Neural progenitor cell (in vitro differentiated cells): ENCODE measurements around the gene SEMA3G. TPM values are rescaled to one million over a fixed set of nuclear protein-coding genes. Genes with fewer than 3 reads are reported as not detected.
A peak's percentile ranks its signal among the peaks of the same experiment; 100 is the strongest.

Source experiments
- DNase-seq: peaks from one replicate; pipeline ENCODE4 v3.0.0-alpha.2; 2016; ENCODE audit warnings: low spot score
- H2AFZ ChIP-seq: fragments of 200-600 bp; sonication (generic); replicated peaks from 2 replicates; pipeline ENCODE4 v1.6.1; 2016; ENCODE audit warnings: antibody characterized with exemption
- H3F3A ChIP-seq: fragments of 200-600 bp; sonication (generic); 2 replicates; pipeline ENCODE4 v1.6.1; 2016; ENCODE audit warnings: antibody characterized with exemption, low read depth
- H3K27ac ChIP-seq: fragments of 200-600 bp; sonication (generic); 2 replicates; pipeline ENCODE4 v1.5.1; 2016; ENCODE audit warnings: mild to moderate bottlenecking
- H3K27me3 ChIP-seq: fragments of 200-600 bp; sonication (generic); 2 replicates; pipeline ENCODE4 v1.6.1; 2016; ENCODE audit warnings: mild to moderate bottlenecking, moderate library complexity
- H3K36me3 ChIP-seq: fragments of 200-600 bp; sonication (generic); 2 replicates; pipeline ENCODE4 v1.5.1; 2016
- H3K4me1 ChIP-seq: fragments of 200-600 bp; sonication (generic); 2 replicates; pipeline ENCODE4 v1.6.1; 2016; ENCODE audit warnings: mixed run types
- H3K4me2 ChIP-seq: fragments of 200-600 bp; sonication (generic); 2 replicates; pipeline ENCODE4 v1.6.1; 2016
- H3K4me3 ChIP-seq: fragments of 200-600 bp; sonication (generic); 2 replicates; pipeline ENCODE4 v1.5.1; 2016
- H3K79me2 ChIP-seq: fragments of 200-600 bp; sonication (generic); 2 replicates; pipeline ENCODE4 v1.6.1; 2016; ENCODE audit warnings: low read depth
- H3K9ac ChIP-seq: fragments of 200-600 bp; sonication (generic); 2 replicates; pipeline ENCODE4 v1.6.1; 2016
- H3K9me3 ChIP-seq: fragments of 200-600 bp; sonication (generic); 2 replicates; pipeline ENCODE4 v1.5.1; 2016; ENCODE audit warnings: low read depth
- H4K20me1 ChIP-seq: fragments of 200-600 bp; sonication (generic); 2 replicates; pipeline ENCODE4 v1.6.1; 2016; ENCODE audit warnings: low read depth
- H3K27ac Mint-ChIP-seq: 3 replicates; pipeline ENCODE4 v1.8.0; 2021; ENCODE audit warnings: mixed read lengths
- H3K27me3 Mint-ChIP-seq: 2 replicates; pipeline ENCODE4 v1.8.0; 2022; ENCODE audit warnings: low read depth, mild to moderate bottlenecking, inconsistent platforms, moderate library complexity, mixed read lengths; ENCODE audit not compliant: insufficient read depth
- H3K36me3 Mint-ChIP-seq: 3 replicates; pipeline ENCODE4 v1.8.0; 2021; ENCODE audit warnings: mixed read lengths
- H3K4me1 Mint-ChIP-seq: 3 replicates; pipeline ENCODE4 v1.8.0; 2021; ENCODE audit warnings: mixed read lengths
- H3K4me3 Mint-ChIP-seq: 3 replicates; pipeline ENCODE4 v1.8.0; 2021; ENCODE audit warnings: mild to moderate bottlenecking, moderate library complexity, mixed read lengths
- H3K9me3 Mint-ChIP-seq: 3 replicates; pipeline ENCODE4 v1.8.0; 2020; ENCODE audit warnings: mixed read lengths
- CTCF ChIP-seq: fragments of 200-600 bp; sonication (generic); IDR thresholded peaks from 2 replicates; pipeline ENCODE4 v1.5.1; 2017; ENCODE audit warnings: antibody characterized with exemption, mild to moderate bottlenecking
- EZH2 ChIP-seq: fragments of 200-600 bp; sonication (generic); IDR thresholded peaks from 2 replicates; pipeline ENCODE4 v1.6.1; 2017; ENCODE audit warnings: antibody characterized with exemption, mild to moderate bottlenecking, moderate library complexity
- EZH2phosphoT487 ChIP-seq: fragments of 200-600 bp; sonication (generic); IDR thresholded peaks from 2 replicates; pipeline ENCODE4 v1.6.1; 2017; ENCODE audit warnings: antibody characterized with exemption
- total RNA-seq: library from RNA; depleted of rRNA; stranded (reverse); fragments of >200 nt; gene quantifications from 2 replicates; pipeline ENCODE4 v1.2.3, GENCODE V29; 2015; ENCODE audit warnings: low replicate concordance

The SEMA3G gene
- total RNA-seq, 1 donor from 2014 or later, result 0.79 TPM

GRCh38 chr3:52433328-52433995 is 11.4 kb downstream of the SEMA3G start:
- no peaks in the 10 kb centered on the region for H3K9me3 ChIP-seq
- no peaks in the 10 kb centered on the region for H3K79me2 ChIP-seq
- no peaks in the 10 kb centered on the region for H3K36me3 Mint-ChIP-seq
- H3K4me3 Mint-ChIP-seq, result peak overlapping the region; percentile 73
- peaks cover 33% of the 10 kb centered on the region for H3K4me1 Mint-ChIP-seq
- H3K27ac Mint-ChIP-seq, result peak overlapping the region; percentile 64
- no peaks in the 10 kb centered on the region for H4K20me1 ChIP-seq
- H3K9ac ChIP-seq, result no peak overlapping the region
- peak; percentile 69 for DNase-seq
- no peaks in the 10 kb centered on the region for H3K36me3 ChIP-seq
- H3F3A ChIP-seq, result peaks cover 17% of the 10 kb centered on the region
- H2AFZ ChIP-seq, result peak overlapping the region; percentile 70
- TF ChIP-seq EZH2 (no peak), EZH2phosphoT487 (no peak), CTCF (no peak)
- no peak overlapping the region for H3K27ac ChIP-seq
- peaks cover 18% of the 10 kb centered on the region for H3K4me1 ChIP-seq
- peak overlapping the region; percentile 2 for H3K4me3 ChIP-seq
- no peaks in the 10 kb centered on the region for H3K27me3 ChIP-seq
- peak overlapping the region; percentile 64 for H3K4me2 ChIP-seq
- H3K27me3 Mint-ChIP-seq, result peaks cover 7% of the 10 kb centered on the region
- no peaks in the 10 kb centered on the region for H3K9me3 Mint-ChIP-seq

- peaks cover 7% of the 10 kb centered on the region for H3K27me3 Mint-ChIP-seq
Measured at GRCh38 chr3:52432691-52433141, 12.2 kb downstream of the SEMA3G start.

GRCh38 chr3:52432225-52432624 is 12.7 kb downstream of the SEMA3G start:
- Histone ChIP-seq H3K36me3 (no peaks in the 10 kb centered on the region), H2AFZ (no peak overlapping the region), H3K4me2 (no peak overlapping the region), H3F3A (peaks cover 17% of the 10 kb centered on the region), H3K4me1 (peaks cover 18% of the 10 kb centered on the region), H3K4me3 (no peak overlapping the region), H3K9ac (no peak overlapping the region), H3K79me2 (no peaks in the 10 kb centered on the region), H3K27ac (no peak overlapping the region), H3K27me3 (no peaks in the 10 kb centered on the region), H4K20me1 (no peaks in the 10 kb centered on the region), H3K9me3 (no peaks in the 10 kb centered on the region)
- peaks cover 7% of the 10 kb centered on the region for H3K27me3 Mint-ChIP-seq
- H3K9me3 Mint-ChIP-seq, result no peaks in the 10 kb centered on the region
- peak overlapping the region; percentile 43 for H3K27ac Mint-ChIP-seq
- H3K36me3 Mint-ChIP-seq, result no peaks in the 10 kb centered on the region
- TF ChIP-seq CTCF, result no peak
- DNase-seq, result no peak
- peaks cover 33% of the 10 kb centered on the region for H3K4me1 Mint-ChIP-seq
- H3K4me3 Mint-ChIP-seq, result no peak overlapping the region

More at GRCh38 chr3:52432691-52433141, 12.2 kb downstream of the SEMA3G start:
- no peak overlapping the region for H3K9ac ChIP-seq
- no peaks in the 10 kb centered on the region for H4K20me1 ChIP-seq
- H3K36me3 Mint-ChIP-seq, result no peaks in the 10 kb centered on the region
- H3K27ac ChIP-seq, result no peak overlapping the region
- H3F3A ChIP-seq, result peaks cover 17% of the 10 kb centered on the region
- H3K9me3 ChIP-seq, result no peaks in the 10 kb centered on the region
- H2AFZ ChIP-seq, result peak overlapping the region; percentile 70
- no peaks in the 10 kb centered on the region for H3K27me3 ChIP-seq
- no peak overlapping the region for H3K27ac Mint-ChIP-seq
- H3K36me3 ChIP-seq, result no peaks in the 10 kb centered on the region
- no peak overlapping the region for H3K4me3 Mint-ChIP-seq
- H3K4me1 ChIP-seq, result peaks cover 18% of the 10 kb centered on the region
- no peak overlapping the region for H3K4me3 ChIP-seq
- TF ChIP-seq EZH2 (no peak), EZH2phosphoT487 (no peak), CTCF (no peak)
- H3K9me3 Mint-ChIP-seq, result no peaks in the 10 kb centered on the region
- H3K4me2 ChIP-seq, result peak overlapping the region; percentile 64
- peaks cover 33% of the 10 kb centered on the region for H3K4me1 Mint-ChIP-seq
- H3K79me2 ChIP-seq, result no peaks in the 10 kb centered on the region
- no peak for DNase-seq
